MM.1S (cell line): Measurements from ENCODE around the gene ACRBP.

Source experiments
- EZH2 ChIP-seq: fragments of 300-600 bp; sonication (generic); optimal IDR thresholded peaks from 2 replicates; pipeline ENCODE3; 2017; ENCODE audit warnings: low read depth, mild to moderate bottlenecking, antibody characterized with exemption, low read length, mixed read lengths
- EZH2phosphoT487 ChIP-seq: fragments of 300-600 bp; sonication (generic); IDR thresholded peaks from 2 replicates; pipeline ENCODE4 v1.6.1; 2018; ENCODE audit warnings: antibody characterized with exemption, low read length
- TF ChIP-seq, protein P1 (sequence below): fragments of 300-600 bp; sonication (generic); IDR thresholded peaks from 2 replicates; pipeline ENCODE4 v1.5.1; 2016; ENCODE audit warnings: antibody characterized with exemption, low read length, mixed read lengths

- TF ChIP-seq, protein P1, sequence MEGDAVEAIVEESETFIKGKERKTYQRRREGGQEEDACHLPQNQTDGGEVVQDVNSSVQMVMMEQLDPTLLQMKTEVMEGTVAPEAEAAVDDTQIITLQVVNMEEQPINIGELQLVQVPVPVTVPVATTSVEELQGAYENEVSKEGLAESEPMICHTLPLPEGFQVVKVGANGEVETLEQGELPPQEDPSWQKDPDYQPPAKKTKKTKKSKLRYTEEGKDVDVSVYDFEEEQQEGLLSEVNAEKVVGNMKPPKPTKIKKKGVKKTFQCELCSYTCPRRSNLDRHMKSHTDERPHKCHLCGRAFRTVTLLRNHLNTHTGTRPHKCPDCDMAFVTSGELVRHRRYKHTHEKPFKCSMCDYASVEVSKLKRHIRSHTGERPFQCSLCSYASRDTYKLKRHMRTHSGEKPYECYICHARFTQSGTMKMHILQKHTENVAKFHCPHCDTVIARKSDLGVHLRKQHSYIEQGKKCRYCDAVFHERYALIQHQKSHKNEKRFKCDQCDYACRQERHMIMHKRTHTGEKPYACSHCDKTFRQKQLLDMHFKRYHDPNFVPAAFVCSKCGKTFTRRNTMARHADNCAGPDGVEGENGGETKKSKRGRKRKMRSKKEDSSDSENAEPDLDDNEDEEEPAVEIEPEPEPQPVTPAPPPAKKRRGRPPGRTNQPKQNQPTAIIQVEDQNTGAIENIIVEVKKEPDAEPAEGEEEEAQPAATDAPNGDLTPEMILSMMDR: no peak
- TF ChIP-seq EZH2: no peak
- no peak for TF ChIP-seq EZH2phosphoT487
Measured at GRCh38 chr12:6647083-6647604, at the start of gene ACRBP.
